Measurements from ENCODE around the gene CEP112.

CEP112 gene

DNA sequence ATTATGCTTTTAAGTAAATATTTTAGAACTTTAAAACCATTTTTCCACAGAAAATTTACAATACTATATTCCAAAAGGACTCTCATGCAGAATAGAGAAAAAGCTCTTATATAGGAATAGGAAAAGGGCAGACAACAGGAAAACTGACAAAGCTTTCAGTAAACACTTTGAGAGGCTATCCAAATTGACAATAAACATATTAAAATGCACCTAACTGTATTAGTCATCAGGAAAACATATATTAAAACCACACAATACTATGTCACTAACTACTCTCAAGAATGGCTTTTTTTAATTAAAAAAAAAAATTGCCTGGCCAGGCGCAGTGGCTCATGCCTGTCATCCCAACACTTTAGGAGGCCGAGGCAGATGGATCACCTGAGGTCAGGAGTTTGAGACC, 77.3 kb downstream of the CEP112 start:
- TF ChIP-seq, protein P1, sequence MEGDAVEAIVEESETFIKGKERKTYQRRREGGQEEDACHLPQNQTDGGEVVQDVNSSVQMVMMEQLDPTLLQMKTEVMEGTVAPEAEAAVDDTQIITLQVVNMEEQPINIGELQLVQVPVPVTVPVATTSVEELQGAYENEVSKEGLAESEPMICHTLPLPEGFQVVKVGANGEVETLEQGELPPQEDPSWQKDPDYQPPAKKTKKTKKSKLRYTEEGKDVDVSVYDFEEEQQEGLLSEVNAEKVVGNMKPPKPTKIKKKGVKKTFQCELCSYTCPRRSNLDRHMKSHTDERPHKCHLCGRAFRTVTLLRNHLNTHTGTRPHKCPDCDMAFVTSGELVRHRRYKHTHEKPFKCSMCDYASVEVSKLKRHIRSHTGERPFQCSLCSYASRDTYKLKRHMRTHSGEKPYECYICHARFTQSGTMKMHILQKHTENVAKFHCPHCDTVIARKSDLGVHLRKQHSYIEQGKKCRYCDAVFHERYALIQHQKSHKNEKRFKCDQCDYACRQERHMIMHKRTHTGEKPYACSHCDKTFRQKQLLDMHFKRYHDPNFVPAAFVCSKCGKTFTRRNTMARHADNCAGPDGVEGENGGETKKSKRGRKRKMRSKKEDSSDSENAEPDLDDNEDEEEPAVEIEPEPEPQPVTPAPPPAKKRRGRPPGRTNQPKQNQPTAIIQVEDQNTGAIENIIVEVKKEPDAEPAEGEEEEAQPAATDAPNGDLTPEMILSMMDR (IDR thresholded peaks at IDR 0.05; ENCODE audit: insufficient read depth, low read length, missing control alignments), result no peak
- no peak for DNase-seq (ENCODE audit: low read depth, low spot score)
- no peak overlapping the region for H3K4me3 ChIP-seq (ENCODE audit: low read depth, low read length)
- ChIA-PET POLR2A (no interaction called here), CTCF (no interaction called here)

DNA sequence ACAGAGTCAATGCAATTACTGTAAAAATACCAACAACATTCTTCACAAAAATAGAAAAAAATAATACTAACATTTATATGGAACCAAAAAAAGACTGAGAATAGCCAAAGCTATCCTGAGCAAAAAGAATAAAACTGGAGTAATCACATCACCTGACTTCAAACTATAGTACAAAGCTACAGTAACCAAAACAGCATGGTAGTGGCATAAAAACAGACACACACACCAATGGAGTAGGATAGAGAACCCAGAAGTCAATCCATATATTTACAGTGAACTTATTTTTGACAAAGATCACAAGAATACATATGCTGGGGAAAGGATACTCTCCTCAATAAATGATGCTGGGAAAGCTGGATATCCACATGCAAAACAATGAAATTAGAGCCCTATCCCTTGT, 84.2 kb downstream of the CEP112 start:
- no peak overlapping the region for H3K4me3 ChIP-seq (ENCODE audit: low read depth, low read length)
- TF ChIP-seq, protein P1 (IDR thresholded peaks at IDR 0.05; ENCODE audit: insufficient read depth, low read length, missing control alignments), result no peak
- no peak for DNase-seq (ENCODE audit: low read depth, low spot score)
- POLR2A ChIA-PET, result no interaction called here
- CTCF ChIA-PET, result no interaction called here

DNA sequence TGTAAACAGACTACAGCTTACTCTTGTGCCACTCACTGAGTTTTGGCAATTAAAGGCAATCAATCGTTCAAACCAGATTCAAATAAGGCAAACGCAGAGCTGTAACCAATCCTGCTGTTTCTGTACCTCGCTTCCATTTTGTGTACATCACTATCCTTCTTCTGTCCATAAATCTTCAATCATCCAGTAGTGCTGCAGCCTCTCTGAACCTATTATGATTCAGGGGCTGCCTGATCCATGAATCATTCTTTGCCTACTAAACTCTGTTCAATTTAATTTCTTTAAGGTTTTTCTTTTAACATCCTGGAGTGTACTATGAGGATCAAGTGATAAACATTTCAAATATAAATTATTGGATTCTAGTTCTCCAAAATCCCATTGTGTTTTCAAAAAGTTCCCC, 93.9 kb downstream of the CEP112 start:
- TF ChIP-seq, protein P1 (IDR thresholded peaks at IDR 0.05; ENCODE audit: insufficient read depth, low read length, missing control alignments), result no peak
- ChIA-PET CTCF (no interaction called here), POLR2A (no interaction called here)
- no peak for DNase-seq (ENCODE audit: low read depth, low spot score)
- H3K4me3 ChIP-seq (ENCODE audit: low read depth, low read length), result no peak overlapping the region

DNA sequence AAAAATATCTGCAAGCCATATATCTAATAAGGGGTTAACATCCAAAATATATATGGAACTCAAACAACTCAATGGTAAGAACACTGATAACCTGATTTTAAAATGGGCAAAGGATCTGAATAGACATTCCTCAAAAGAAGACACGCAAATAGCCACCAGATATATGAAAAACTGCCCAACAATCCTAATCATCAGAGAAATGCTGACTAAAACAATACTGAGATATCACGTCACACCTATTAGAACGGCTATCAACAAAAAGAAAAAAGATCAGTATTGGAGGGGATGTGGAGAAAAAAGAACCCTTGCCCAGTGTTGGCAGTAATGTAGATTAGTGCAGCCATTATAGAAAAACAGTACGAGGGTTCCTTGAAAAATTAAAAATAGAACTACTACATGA, 97.2 kb downstream of the CEP112 start:
- ChIA-PET POLR2A (no interaction called here), CTCF (no interaction called here)
- TF ChIP-seq, protein P1 (IDR thresholded peaks at IDR 0.05; ENCODE audit: insufficient read depth, low read length, missing control alignments), result no peak
- DNase-seq (ENCODE audit: low read depth, low spot score), result no peak
- H3K4me3 ChIP-seq (ENCODE audit: low read depth, low read length), result no peak overlapping the region

DNA sequence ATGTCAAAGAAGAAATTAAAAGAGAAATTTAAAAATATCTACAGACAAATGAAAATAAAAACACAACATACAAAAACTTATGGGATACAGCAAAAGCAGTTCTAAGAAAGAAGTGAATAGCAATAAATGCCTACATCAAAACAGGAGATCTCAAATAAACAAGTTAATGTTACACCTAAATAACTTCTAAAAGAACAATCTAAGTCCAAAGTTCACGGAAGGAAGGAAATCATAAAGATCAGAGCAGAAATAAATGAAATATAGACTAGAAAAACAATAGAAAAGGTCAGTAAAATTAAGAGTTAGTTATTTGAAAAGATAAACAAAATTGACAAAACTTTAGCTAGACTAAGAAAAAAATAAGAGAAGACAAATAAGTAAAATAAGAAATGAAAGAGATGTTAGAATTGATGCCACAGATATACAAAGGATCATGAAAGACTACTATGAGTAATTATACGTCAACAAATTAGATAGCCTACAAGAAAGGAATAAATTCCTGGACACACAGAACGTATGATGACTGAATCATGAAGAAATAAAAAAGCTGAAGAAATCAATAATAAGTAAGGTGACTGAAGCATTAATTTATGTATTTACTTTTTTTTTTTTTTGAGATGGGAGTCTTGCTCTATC, 100.4 kb downstream of the CEP112 start:
- TF ChIP-seq, protein P1 (IDR thresholded peaks at IDR 0.05; ENCODE audit: insufficient read depth, low read length, missing control alignments), result no peak
- no peak for DNase-seq (ENCODE audit: low read depth, low spot score)
- ChIA-PET POLR2A (no interaction called here), CTCF (no interaction called here)
- H3K4me3 ChIP-seq (ENCODE audit: low read depth, low read length), result no peak overlapping the region

DNA sequence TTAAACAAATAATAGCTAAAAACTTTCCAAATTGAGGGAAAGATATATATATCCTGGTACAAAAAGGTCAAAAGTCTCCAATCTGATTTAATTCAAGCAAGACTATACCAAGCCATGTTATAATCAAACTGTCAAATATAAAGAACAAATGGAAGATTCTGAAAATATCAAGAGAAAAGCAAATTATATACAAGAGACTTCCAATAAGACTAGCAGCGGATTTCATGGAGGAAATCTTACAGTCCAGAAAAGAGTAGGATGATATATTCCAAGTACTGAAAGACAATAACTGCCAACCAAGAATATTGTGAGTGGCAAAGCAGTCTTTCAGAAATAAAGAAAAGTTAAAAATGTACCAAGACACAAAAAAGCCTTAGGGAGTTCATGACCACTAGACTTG, 102.2 kb downstream of the CEP112 start:
- POLR2A ChIA-PET, result no interaction called here
- TF ChIP-seq, protein P1 (IDR thresholded peaks at IDR 0.05; ENCODE audit: insufficient read depth, low read length, missing control alignments), result no peak
- no peak overlapping the region for H3K4me3 ChIP-seq (ENCODE audit: low read depth, low read length)
- CTCF ChIA-PET, result no interaction called here
- no peak for DNase-seq (ENCODE audit: low read depth, low spot score)
